HCT116 (cell line): ENCODE data around the gene PTPN4. TPM values are rescaled to one million over a fixed set of nuclear protein-coding genes. Genes with fewer than 3 reads are reported as not detected.

Experiments
- ATAC-seq: fragments of 200-7000 bp; cut with Tn5 transposase; 2 replicates; pipeline ENCODE4 v1.9.1; 2020; ENCODE audit warnings: mild to moderate bottlenecking, moderate library complexity
- BruUV-seq: library from RNA; stranded (reverse); fragments of 400-500 nt; replicated peaks from 2 replicates; lab custom pipeline; 2021; lab: Mats Ljungman, UMichigan
- CTCF ChIA-PET: fragments of 300-600 bp; sonication (Branson Sonifier 250); formaldehyde crosslinking; loops from one replicate; lab custom pipeline; 2021; ENCODE audit warnings: antibody characterized with exemption; lab: Charles Lee
- POLR2A ChIA-PET: fragments of 300-600, 350-600 bp; sonication (Branson Sonifier 250); formaldehyde crosslinking; loops from one replicate; lab custom pipeline; 2021; ENCODE audit warnings: antibody characterized with exemption; lab: Charles Lee
- RAD21 ChIA-PET, 2 experiments: fragments of 300-600 bp; sonication (Branson Sonifier 250); formaldehyde crosslinking; loops; one replicate each; lab custom pipeline; 2023; ENCODE audit warnings: low total read pairs in 2 of 2; ENCODE audit not compliant: uncharacterized antibody in 2 of 2, unreplicated experiment in 2 of 2, low non-redundant PET in 1 of 2; lab: Charles Lee
- DNase-seq: peaks from one replicate; pipeline ENCODE4 v3.0.0-alpha.2; 2010; ENCODE audit warnings: low read depth, low spot score
- H2AFZ ChIP-seq: fragments of 200-600 bp; shearing (Covaris generic), sonication (generic); 2 replicates; pipeline ENCODE4 v1.6.1; 2017; ENCODE audit warnings: low read depth, mixed run types, mixed read lengths, antibody characterized with exemption, low read length; ENCODE audit not compliant: poor library complexity, severe bottlenecking
- H3K27ac ChIP-seq: 2 replicates; pipeline ENCODE4 v1.5.1; 2012; ENCODE audit warnings: low read depth, low read length
- H3K27me3 ChIP-seq: fragments of 200-600 bp; sonication (generic); 2 replicates; pipeline ENCODE4 v1.6.1; 2016; ENCODE audit warnings: mixed run types, low read length, mixed read lengths; ENCODE audit not compliant: insufficient read depth
- H3K36me3 ChIP-seq, 2 experiments: fragments of 200-500 bp in 1 of 2; fragments of 200-600 bp in 1 of 2; sonication (Bioruptor generic) in 1 of 2; sonication (generic) in 1 of 2; 2 replicates each; pipeline versions ENCODE4 v1.5.1 to v1.6.1; 2014 to 2016; ENCODE audit warnings: low read length in 2 of 2, inconsistent platforms in 1 of 2, mixed read lengths in 1 of 2, mixed run types in 1 of 2; ENCODE audit not compliant: insufficient read depth in 2 of 2, control insufficient read depth in 1 of 2
- H3K4me1 ChIP-seq, 2 experiments: fragments of 200-600 bp in 1 of 2; sonication (generic) in 1 of 2; 2 replicates each; pipeline versions ENCODE4 v1.5.1 to v1.6.1; 2012 to 2017; ENCODE audit warnings: low read length in 2 of 2, inconsistent platforms in 1 of 2, mild to moderate bottlenecking in 1 of 2, mixed read lengths in 1 of 2, mixed run types in 1 of 2, moderate library complexity in 1 of 2; ENCODE audit not compliant: insufficient read depth in 2 of 2, control insufficient read depth in 1 of 2
- H3K4me2 ChIP-seq: fragments of 200-600 bp; sonication (generic); 2 replicates; pipeline ENCODE4 v1.6.1; 2017; ENCODE audit warnings: mixed run types, low read length, mixed read lengths
- H3K4me3 ChIP-seq, 2 experiments: fragments of 200-600 bp in 1 of 2; sonication (generic) in 1 of 2; replicated peaks in 1 of 2; 2 replicates each; pipeline ENCODE4 v1.5.1; 2011 to 2016; ENCODE audit warnings: low read length in 2 of 2, control low read depth in 1 of 2, low read depth in 1 of 2, mild to moderate bottlenecking in 1 of 2, mixed read lengths in 1 of 2, mixed run types in 1 of 2
- H3K79me2 ChIP-seq: fragments of 200-600 bp; sonication (generic); 2 replicates; pipeline ENCODE4 v1.6.1; 2017; ENCODE audit warnings: mild to moderate bottlenecking, mixed run types, low read length, moderate library complexity, mixed read lengths; ENCODE audit not compliant: insufficient read depth
- H3K9ac ChIP-seq: fragments of 200-600 bp; sonication (generic); 2 replicates; pipeline ENCODE4 v1.6.1; 2016; ENCODE audit warnings: low read length, mixed read lengths
- H3K9me2 ChIP-seq: fragments of 200-600 bp; sonication (generic), shearing (Covaris generic); 2 replicates; pipeline ENCODE4 v1.6.1; 2017; ENCODE audit warnings: mixed run types, mild to moderate bottlenecking, moderate library complexity; ENCODE audit not compliant: insufficient read depth
- H3K9me3 ChIP-seq, 2 experiments: fragments of 200-500 bp in 1 of 2; fragments of 200-600 bp in 1 of 2; sonication (Bioruptor generic) in 1 of 2; sonication (generic) in 1 of 2; 2 replicates each; pipeline ENCODE4 v1.6.1; 2014 to 2017; ENCODE audit warnings: low read length in 2 of 2, mixed read lengths in 2 of 2, inconsistent platforms in 1 of 2, low read depth in 1 of 2, mild to moderate bottlenecking in 1 of 2, mixed run types in 1 of 2, moderate library complexity in 1 of 2; ENCODE audit not compliant: control insufficient read depth in 1 of 2, insufficient read depth in 1 of 2
- H4K20me1 ChIP-seq: fragments of 200-600 bp; sonication (generic), shearing (Covaris generic); 2 replicates; pipeline ENCODE4 v1.6.1; 2017; ENCODE audit warnings: mixed run types, mild to moderate bottlenecking, moderate library complexity; ENCODE audit not compliant: insufficient read depth
- CBX3 ChIP-seq: IDR thresholded peaks from 2 replicates; pipeline ENCODE4 v1.6.1; 2012; ENCODE audit warnings: low read depth
- CEBPB ChIP-seq: IDR thresholded peaks from 2 replicates; pipeline ENCODE4 v1.6.1; 2012; ENCODE audit warnings: low read depth
- EGR1 ChIP-seq: IDR thresholded peaks from 2 replicates; pipeline ENCODE4 v1.6.1; 2012; ENCODE audit warnings: low read depth
- ELF1 ChIP-seq: IDR thresholded peaks from 2 replicates; pipeline ENCODE4 v1.6.1; 2012; ENCODE audit warnings: low read depth, borderline replicate concordance
- EZH2 ChIP-seq: fragments of 200-600 bp; sonication (generic); IDR thresholded peaks from 2 replicates; pipeline ENCODE4 v1.6.1; 2017; ENCODE audit warnings: antibody characterized with exemption, mixed run types
- FOSL1 ChIP-seq: IDR thresholded peaks from 2 replicates; pipeline ENCODE4 v1.6.1; 2012; ENCODE audit warnings: low read depth
- JUND ChIP-seq: IDR thresholded peaks from 2 replicates; pipeline ENCODE4 v1.6.1; 2012
- POLR2A ChIP-seq: IDR thresholded peaks from 2 replicates; pipeline ENCODE4 v1.7.0; 2011; ENCODE audit warnings: borderline replicate concordance; ENCODE audit not compliant: insufficient read depth, insufficient read length; ENCODE audit errors: extremely low read depth
- POLR2AphosphoS5 ChIP-seq: IDR thresholded peaks from 2 replicates; pipeline ENCODE4 v1.6.1; 2011; ENCODE audit warnings: mild to moderate bottlenecking, low read depth, low read length, moderate library complexity
- RAD21 ChIP-seq: IDR thresholded peaks from 2 replicates; pipeline ENCODE4 v1.6.1; 2012; ENCODE audit warnings: low read depth, mild to moderate bottlenecking
- SP1 ChIP-seq: IDR thresholded peaks from 2 replicates; pipeline ENCODE4 v1.6.1; 2012; ENCODE audit warnings: low read depth
- SRF ChIP-seq: IDR thresholded peaks from 2 replicates; pipeline ENCODE4 v1.6.1; 2012; ENCODE audit warnings: low read depth
- TCF7L2 ChIP-seq: IDR thresholded peaks from 2 replicates; pipeline ENCODE4 v1.7.0; 2011; ENCODE audit warnings: borderline replicate concordance, inconsistent platforms; ENCODE audit not compliant: insufficient read depth, insufficient read length; ENCODE audit errors: extremely low read depth
- ZFX ChIP-seq: fragments of 450-650 bp; IDR thresholded peaks from 2 replicates; pipeline ENCODE4 v1.6.1; 2017
- intact Hi-C: fragments of 100-400 bp; cut with micrococcal nuclease; formaldehyde crosslinking; loops from 2 replicates; pipeline ENCODE4 v1.10.0; 2022
- total RNA-seq: library from RNA; stranded (reverse); gene quantifications from one replicate; pipeline ENCODE4 v1.2.1, GENCODE V29; 2021; ENCODE audit not compliant: unreplicated experiment
- TF ChIP-seq, protein P1 (sequence below): IDR thresholded peaks from 2 replicates; pipeline ENCODE4 v1.6.1; 2012
- TF ChIP-seq, protein P2 (sequence below): IDR thresholded peaks from 2 replicates; pipeline ENCODE4 v1.6.1; 2012

Gene PTPN4
- total RNA-seq, 1 experiment from 2014 or later = 38.4 TPM

- Histone ChIP-seq H3K79me2 (no peaks in the 10 kb centered on the region), H3K4me1 (no peaks in the 10 kb centered on the region), H3K4me2 (no peak overlapping the region), H3K27ac (no peak overlapping the region), H2AFZ (no peak overlapping the region), H3K9me2 (no peaks in the 10 kb centered on the region), H4K20me1 (no peaks in the 10 kb centered on the region), H3K27me3 (no peaks in the 10 kb centered on the region), H3K9me3 (no peaks in the 10 kb centered on the region), H3K4me3 (no peak overlapping the region), H3K36me3 (no peaks in the 10 kb centered on the region), H3K9ac (no peak overlapping the region)
- DNase-seq = no peak
- intact Hi-C loops = no loop called here
- RAD21 ChIA-PET = no interaction called here
- CTCF ChIA-PET = no interaction called here
- BruUV-seq = no TSS peak
- ATAC-seq = no peak
- TF ChIP-seq ELF1 (no peak), TCF7L2 (no peak), CBX3 (no peak), EGR1 (no peak), POLR2AphosphoS5 (no peak), EZH2 (no peak), SP1 (no peak)
- TF ChIP-seq, protein P1, sequence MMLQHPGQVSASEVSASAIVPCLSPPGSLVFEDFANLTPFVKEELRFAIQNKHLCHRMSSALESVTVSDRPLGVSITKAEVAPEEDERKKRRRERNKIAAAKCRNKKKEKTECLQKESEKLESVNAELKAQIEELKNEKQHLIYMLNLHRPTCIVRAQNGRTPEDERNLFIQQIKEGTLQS = no peak
- TF ChIP-seq, protein P2, sequence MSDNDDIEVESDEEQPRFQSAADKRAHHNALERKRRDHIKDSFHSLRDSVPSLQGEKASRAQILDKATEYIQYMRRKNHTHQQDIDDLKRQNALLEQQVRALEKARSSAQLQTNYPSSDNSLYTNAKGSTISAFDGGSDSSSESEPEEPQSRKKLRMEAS = no peak
- POLR2A ChIA-PET = no interaction called here
Measured at GRCh38 chr2:119929537-119929936, 169.8 kb downstream of the PTPN4 start.

GRCh38 chr2:119932809-119933208, 173.1 kb downstream of the PTPN4 start:
- POLR2A ChIA-PET = no interaction called here
- Histone ChIP-seq H3K79me2 (no peaks in the 10 kb centered on the region), H3K9me3 (no peaks in the 10 kb centered on the region), H3K4me1 (no peaks in the 10 kb centered on the region), H3K36me3 (0 out of 4 replicates have a peak, but pooled peaks cover 0 to 3% of the 10 kb centered on the region in 2 experiments), H4K20me1 (no peaks in the 10 kb centered on the region), H2AFZ (no peak overlapping the region), H3K27ac (no peak overlapping the region), H3K4me2 (no peak overlapping the region), H3K4me3 (no peak overlapping the region)
- ATAC-seq = no peak
- RAD21 ChIA-PET = no interaction called here
- intact Hi-C loops = no loop called here
- CTCF ChIA-PET = no interaction called here
- no peak for TF ChIP-seq POLR2A
- TF ChIP-seq JUND = no peak
- TF ChIP-seq FOSL1 = no peak
- TF ChIP-seq RAD21 = no peak
- no peak for TF ChIP-seq EGR1
- TF ChIP-seq, protein P2 = no peak
- TF ChIP-seq ZFX = no peak
- TF ChIP-seq ELF1 = no peak
- no peak for TF ChIP-seq TCF7L2
- TF ChIP-seq CEBPB = no peak
- TF ChIP-seq SRF = no peak
- TF ChIP-seq, all 23 proteins: peak for 0
- Histone ChIP-seq H3K9ac (no peak overlapping the region), H3K27me3 (no peaks in the 10 kb centered on the region), H3K9me2 (no peaks in the 10 kb centered on the region)
- no TSS peak for BruUV-seq
- no peak for DNase-seq
